Bronchial epithelial cell (primary cell): Measurements from ENCODE around the gene ASPSCR1. TPM values are rescaled to one million over a fixed set of nuclear protein-coding genes. Genes with fewer than 3 reads are reported as not detected.

ENCODE experiments used
- DNase-seq: peaks from one replicate; pipeline ENCODE4 v3.0.0-alpha.2; 2010; ENCODE audit warnings: low read depth
- FAIRE-seq: peaks from 2 replicates; lab custom pipeline; 2011; peaks lifted over from hg19 to GRCh38; lab: Jason Lieb, UNC
- H3K27me3 ChIP-seq: 2 replicates; pipeline ENCODE4 v1.5.1; 2011; ENCODE audit warnings: low read length; ENCODE audit not compliant: control insufficient read depth, insufficient read depth
- H3K36me3 ChIP-seq: 2 replicates; pipeline ENCODE4 v1.5.1; 2011; ENCODE audit warnings: low read length; ENCODE audit not compliant: control insufficient read depth, insufficient read depth
- H3K4me3 ChIP-seq: 2 replicates; pipeline ENCODE4 v1.5.1; 2011; ENCODE audit warnings: mild to moderate bottlenecking, low read depth, low read length, control low read depth
- CTCF ChIP-seq: IDR thresholded peaks from 2 replicates; pipeline ENCODE4 v1.5.1; 2011; ENCODE audit warnings: mild to moderate bottlenecking, moderate library complexity, low read length, control low read depth, inconsistent platforms; ENCODE audit not compliant: insufficient read depth, severe bottlenecking
- total RNA-seq: library from RNA; depleted of rRNA; stranded (reverse); fragments of >200 nt; gene quantifications from 2 replicates; pipeline ENCODE4 v1.2.1, GENCODE V29; 2014

The ASPSCR1 gene
- total RNA-seq, 1 donor from 2014 or later: 22.6 TPM

- DNase-seq (no peak), FAIRE-seq (no peak)
- TF ChIP-seq CTCF: no peak
- no peaks in the 10 kb centered on the region for H3K27me3 ChIP-seq
- H3K36me3 ChIP-seq: peaks cover 15% of the 10 kb centered on the region
- H3K4me3 ChIP-seq: no peak overlapping the region
These were observed 69.5 kb downstream of the ASPSCR1 start for GRCh38 chr17:82046903-82047302.

- Histone ChIP-seq H3K36me3 (peaks cover 15% of the 10 kb centered on the region), H3K4me3 (no peak overlapping the region), H3K27me3 (no peaks in the 10 kb centered on the region)
- FAIRE-seq: no peak
- DNase-seq: no peak
- TF ChIP-seq CTCF: no peak
These were observed 70.0 kb downstream of the ASPSCR1 start for GRCh38 chr17:82047379-82047778.

GRCh38 chr17:82047914-82048570 lies 70.6 kb downstream of the ASPSCR1 start:
- Histone ChIP-seq H3K36me3 (peaks cover 15% of the 10 kb centered on the region), H3K4me3 (no peak overlapping the region), H3K27me3 (no peaks in the 10 kb centered on the region)
- no peak for DNase-seq
- FAIRE-seq: no peak
- no peak for TF ChIP-seq CTCF

GRCh38 chr17:82048571-82048971 lies 71.1 kb downstream of the ASPSCR1 start:
- no peak for TF ChIP-seq CTCF

GRCh38 chr17:82049106-82049505 lies 71.7 kb downstream of the ASPSCR1 start:
- Histone ChIP-seq H3K36me3 (peaks cover 18% of the 10 kb centered on the region), H3K4me3 (no peak overlapping the region), H3K27me3 (no peaks in the 10 kb centered on the region)
- DNase-seq (no peak), FAIRE-seq (no peak)
- no peak for TF ChIP-seq CTCF

More at GRCh38 chr17:82048571-82048971, 71.1 kb downstream of the ASPSCR1 start:
- Histone ChIP-seq H3K36me3 (peaks cover 15% of the 10 kb centered on the region), H3K27me3 (no peaks in the 10 kb centered on the region), H3K4me3 (no peak overlapping the region)
- FAIRE-seq (no peak), DNase-seq (no peak)

- TF ChIP-seq CTCF: no peak
- Histone ChIP-seq H3K27me3 (no peaks in the 10 kb centered on the region), H3K4me3 (no peak overlapping the region), H3K36me3 (peaks cover 20% of the 10 kb centered on the region)
- FAIRE-seq (no peak), DNase-seq (no peak)
These were observed 72.1 kb downstream of the ASPSCR1 start for GRCh38 chr17:82049521-82049971.
